NK-92 (cell line): ENCODE results near the gene CLCN2.

ENCODE experiments used
- DNase-seq: peaks from one replicate; lab custom pipeline; 2025; ENCODE audit not compliant: unreplicated experiment; lab: John Stamatoyannopoulos, UW

CLCN2 gene

GRCh38 chr3:184361532-184361931 lies at the start of gene CLCN2, which contains the start of gene POLR2H:
CLCN2 (minus strand) TSS chr3:184361605; CDS start chr3:184361479, 126 bp downstream.
POLR2H (plus strand) TSS chr3:184361710; CDS start chr3:184363493, 1,783 bp downstream.
- DNase-seq: no peak

- no peak for DNase-seq
Measured at GRCh38 chr3:184409946-184410500, 48.6 kb upstream of the CLCN2 start.

- DNase-seq: no peak
Measured at GRCh38 chr3:184409331-184409926, 48.0 kb upstream of the CLCN2 start.

- no peak for DNase-seq
Measured at GRCh38 chr3:184405075-184406030, 43.9 kb upstream of the CLCN2 start.

- DNase-seq: no peak
Measured at GRCh38 chr3:184399410-184399809, 38.0 kb upstream of the CLCN2 start.

- DNase-seq: no peak
Measured at GRCh38 chr3:184395320-184395660, 33.9 kb upstream of the CLCN2 start.

GRCh38 chr3:184391266-184391665 lies 29.9 kb upstream of the CLCN2 start:
- DNase-seq: no peak

GRCh38 chr3:184389935-184390528 lies 28.6 kb upstream of the CLCN2 start:
- DNase-seq: no peak

- DNase-seq: no peak
Measured at GRCh38 chr3:184389384-184389783, 28.0 kb upstream of the CLCN2 start.

GRCh38 chr3:184388936-184389230 lies 27.5 kb upstream of the CLCN2 start:
- no peak for DNase-seq

- no peak for DNase-seq
Measured at GRCh38 chr3:184388164-184388935, 26.9 kb upstream of the CLCN2 start.

GRCh38 chr3:184387174-184387714 lies 25.8 kb upstream of the CLCN2 start:
- DNase-seq: no peak

GRCh38 chr3:184386047-184386806 lies 24.8 kb upstream of the CLCN2 start:
- no peak for DNase-seq

GRCh38 chr3:184384856-184385422 lies 23.5 kb upstream of the CLCN2 start:
- DNase-seq: no peak

GRCh38 chr3:184384342-184384741 lies 22.9 kb upstream of the CLCN2 start:
- DNase-seq: no peak

- no peak for DNase-seq
Measured at GRCh38 chr3:184383033-184383740, 21.8 kb upstream of the CLCN2 start.

- no peak for DNase-seq
Measured at GRCh38 chr3:184382326-184383032, 21.1 kb upstream of the CLCN2 start.
